C4-2B (cell line): ENCODE results near the gene SPPL2B.

Source experiments
- H3K27ac ChIP-seq: fragments of 450-650 bp; 2 replicates; pipeline ENCODE4 v1.5.1; 2017
- CTCF ChIP-seq: fragments of 450-650 bp; conservative IDR thresholded peaks from 2 replicates; pipeline ENCODE4 v1.5.1; 2017; ENCODE audit warnings: mild to moderate bottlenecking
- ZFX ChIP-seq: fragments of 450-650 bp; IDR thresholded peaks from 2 replicates; pipeline ENCODE4 v1.6.1; 2017

Gene SPPL2B

GRCh38 chr19:2286402-2287140, 41.9 kb upstream of the SPPL2B start:
- no peak overlapping the region for H3K27ac ChIP-seq
- no peak for TF ChIP-seq ZFX
- TF ChIP-seq CTCF, result no peak

- H3K27ac ChIP-seq, result no peak overlapping the region
- TF ChIP-seq ZFX (no peak), CTCF (no peak)
Observed at GRCh38 chr19:2287585-2288337, 40.7 kb upstream of the SPPL2B start.

- TF ChIP-seq CTCF (no peak), ZFX (no peak)
- no peak overlapping the region for H3K27ac ChIP-seq
Observed at GRCh38 chr19:2288338-2288817, 40.1 kb upstream of the SPPL2B start.

GRCh38 chr19:2288818-2289713, 39.4 kb upstream of the SPPL2B start:
- TF ChIP-seq CTCF, result no peak
- no peak for TF ChIP-seq ZFX
- no peak overlapping the region for H3K27ac ChIP-seq

- peak overlapping the region; percentile 24 for H3K27ac ChIP-seq
- TF ChIP-seq CTCF (no peak), ZFX (no peak)
Observed at GRCh38 chr19:2289714-2290435, 38.6 kb upstream of the SPPL2B start.

GRCh38 chr19:2290441-2291184, 37.9 kb upstream of the SPPL2B start:
- H3K27ac ChIP-seq, result peak overlapping the region; percentile 24
- TF ChIP-seq ZFX, result peak; percentile 33; the same call in 1 of the 2 replicates
- TF ChIP-seq CTCF, result no peak
